Adipocyte (in vitro differentiated cells): Measurements from ENCODE around the gene IMMP2L.
"Not testable (repeated sequence)": the region's sequence is repeated elsewhere in the genome, so short reads cannot be mapped to it uniquely, and the experiment has no call there.

Experiments
- DNase-seq: peaks from one replicate; pipeline ENCODE4 v3.0.0-alpha.2; 2015; ENCODE audit warnings: low read depth
- H3K27me3 ChIP-seq: replicated peaks from 2 replicates; pipeline ENCODE4 v1.7.0; 2013; ENCODE audit warnings: mild to moderate bottlenecking, low read length, moderate library complexity; ENCODE audit not compliant: control insufficient read depth, insufficient read depth
- H3K36me3 ChIP-seq: 2 replicates; pipeline ENCODE4 v1.7.0; 2013; ENCODE audit warnings: low read length, mild to moderate bottlenecking, moderate library complexity; ENCODE audit not compliant: control insufficient read depth, insufficient read depth, severe bottlenecking
- H3K4me1 ChIP-seq: 2 replicates; pipeline ENCODE4 v1.7.0; 2013; ENCODE audit warnings: mild to moderate bottlenecking, low read length, moderate library complexity; ENCODE audit not compliant: control insufficient read depth, insufficient read depth
- H3K4me3 ChIP-seq: 2 replicates; pipeline ENCODE4 v1.7.0; 2013; ENCODE audit warnings: mild to moderate bottlenecking, low read length, moderate library complexity
- H3K9ac ChIP-seq: 2 replicates; pipeline ENCODE4 v1.7.0; 2013; ENCODE audit warnings: mild to moderate bottlenecking, low read length, moderate library complexity
- H3K9me3 ChIP-seq: 2 replicates; pipeline ENCODE4 v1.7.0; 2013; ENCODE audit warnings: mild to moderate bottlenecking, low read length, moderate library complexity; ENCODE audit not compliant: control insufficient read depth

The IMMP2L gene

DNA sequence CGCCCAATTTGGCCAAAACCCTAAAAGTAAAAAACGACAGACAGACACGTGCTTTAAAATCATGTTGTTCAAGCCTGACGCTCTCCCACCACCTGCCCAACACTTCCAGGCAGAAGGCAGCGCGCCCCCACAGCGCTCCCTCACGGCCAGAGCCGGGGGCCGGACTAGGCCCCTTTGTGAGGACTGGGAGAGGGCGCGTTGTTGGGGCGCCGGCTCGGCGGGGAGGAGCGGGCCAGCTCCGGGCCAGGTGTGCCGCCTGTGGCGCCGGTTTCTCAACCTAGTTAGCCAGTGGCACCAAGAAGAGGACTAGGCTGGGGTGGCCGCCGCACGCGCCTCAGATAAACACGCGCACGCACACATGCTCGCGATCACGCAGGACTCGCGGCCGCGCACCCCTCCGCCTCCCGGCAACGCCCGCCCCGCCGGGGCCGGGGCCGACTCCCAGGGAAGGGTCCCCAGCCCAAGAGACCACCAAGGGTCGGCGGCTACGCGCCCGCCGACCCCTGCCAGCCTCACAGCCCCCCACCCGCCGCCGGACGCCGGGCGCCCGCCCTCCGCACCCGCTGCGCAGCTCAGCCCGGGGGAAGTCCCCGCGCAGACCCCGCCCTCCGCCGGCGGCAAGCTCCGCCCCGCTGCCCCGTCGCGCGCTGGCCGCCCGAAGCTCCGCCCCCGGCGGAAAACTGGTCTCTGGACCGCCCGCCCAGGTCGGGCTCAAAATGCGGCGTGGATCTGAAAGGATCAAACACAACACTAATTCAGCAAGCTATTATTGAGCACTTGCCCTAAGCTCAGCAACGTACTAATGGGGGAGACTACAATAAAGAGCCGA, at the start of gene IMMP2L:
Gene IMMP2L, minus strand, starts transcription at position 589 of the 829 bp plus-strand sequence.
- Histone ChIP-seq H3K27me3 (no peaks in the 10 kb centered on the region), H3K9ac (peak within 1 kb of the TSS; percentile 86), H3K9me3 (no peaks in the 10 kb centered on the region), H3K36me3 (no peaks in the 10 kb centered on the region), H3K4me1 (peaks cover 27% of the 10 kb centered on the region), H3K4me3 (peak within 1 kb of the TSS; percentile 85)
- DNase-seq: peak; percentile 90

GRCh38 chr7:111609483-111610254, 47.4 kb upstream of the IMMP2L start:
- not testable (repeated sequence) for H3K36me3 ChIP-seq, DNase-seq, H3K4me3 ChIP-seq, H3K9me3 ChIP-seq, H3K9ac ChIP-seq, H3K27me3 ChIP-seq, H3K4me1 ChIP-seq

DNA sequence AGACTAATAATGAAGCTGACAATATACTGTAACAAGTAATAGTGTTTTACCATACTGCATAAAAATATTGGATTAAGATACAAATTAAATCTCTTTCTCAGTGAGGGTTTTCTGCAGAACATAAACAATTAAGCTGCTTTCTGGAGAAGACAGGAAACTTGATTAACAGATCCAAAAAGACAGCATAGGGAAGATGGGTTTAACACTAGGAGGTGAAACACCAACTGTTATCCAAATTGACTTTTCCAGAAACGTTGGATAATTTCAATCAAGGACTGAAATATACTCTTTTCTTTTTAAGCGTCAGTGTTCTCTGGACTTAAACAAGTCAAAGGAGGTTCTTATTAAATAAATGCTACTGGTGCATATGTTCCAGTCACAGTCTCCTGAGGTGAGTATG, 45.3 kb upstream of the IMMP2L start:
- no peak overlapping the region for H3K4me3 ChIP-seq
- H3K36me3 ChIP-seq: no peaks in the 10 kb centered on the region
- H3K27me3 ChIP-seq: no peaks in the 10 kb centered on the region
- no peak overlapping the region for H3K9ac ChIP-seq
- H3K9me3 ChIP-seq: no peaks in the 10 kb centered on the region
- DNase-seq: no peak
- no peaks in the 10 kb centered on the region for H3K4me1 ChIP-seq

GRCh38 chr7:111605246-111605645, 43.0 kb upstream of the IMMP2L start:
- H3K4me3 ChIP-seq: no peak overlapping the region
- H3K9me3 ChIP-seq: no peaks in the 10 kb centered on the region
- H3K4me1 ChIP-seq: no peaks in the 10 kb centered on the region
- no peak for DNase-seq
- H3K9ac ChIP-seq: no peak overlapping the region
- H3K27me3 ChIP-seq: no peaks in the 10 kb centered on the region
- H3K36me3 ChIP-seq: no peaks in the 10 kb centered on the region

GRCh38 chr7:111600091-111600490, 37.8 kb upstream of the IMMP2L start:
- no peak overlapping the region for H3K9ac ChIP-seq
- no peaks in the 10 kb centered on the region for H3K36me3 ChIP-seq
- no peaks in the 10 kb centered on the region for H3K27me3 ChIP-seq
- no peak for DNase-seq
- no peak overlapping the region for H3K4me3 ChIP-seq
- H3K4me1 ChIP-seq: no peaks in the 10 kb centered on the region
- no peaks in the 10 kb centered on the region for H3K9me3 ChIP-seq

DNA sequence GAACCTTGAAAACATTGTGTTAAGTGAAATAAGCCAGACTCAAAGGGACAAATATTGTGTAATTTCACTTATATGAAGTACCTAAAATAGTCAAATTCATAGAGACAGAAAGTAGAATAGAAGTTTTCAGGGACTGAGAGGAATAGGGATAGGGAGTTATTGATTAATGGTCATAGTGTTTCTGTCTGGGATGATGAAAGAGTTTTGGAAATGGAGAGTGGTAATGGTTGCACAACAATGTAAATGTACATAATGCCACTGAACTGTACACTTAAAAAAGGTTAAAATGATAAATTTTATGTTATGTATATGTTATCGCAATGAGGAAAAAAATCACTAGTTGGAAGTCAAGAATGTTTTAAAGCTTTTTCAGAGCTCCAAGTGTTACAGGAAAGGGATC, 33.5 kb upstream of the IMMP2L start:
- DNase-seq: no peak
- no peaks in the 10 kb centered on the region for H3K27me3 ChIP-seq

DNA sequence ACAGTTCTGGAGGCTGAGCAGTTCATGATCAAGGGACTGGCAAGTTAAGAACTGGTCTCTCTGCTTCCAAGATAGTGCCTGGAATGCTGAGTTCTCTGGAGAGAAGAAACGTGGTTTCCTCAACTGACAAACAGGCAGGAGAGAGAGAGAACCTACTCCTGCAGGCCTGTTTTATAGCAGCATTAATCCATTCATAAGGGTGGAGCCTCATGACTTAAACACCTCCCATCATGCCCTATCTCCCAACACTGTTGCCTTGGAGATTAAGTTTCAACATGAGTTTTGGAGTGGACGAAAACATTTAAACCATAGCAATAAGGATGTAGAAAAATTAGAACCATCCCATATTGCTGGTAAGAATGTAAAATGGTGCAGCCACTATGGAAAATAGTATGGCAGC, 32.3 kb upstream of the IMMP2L start:
- DNase-seq: no peak
- H3K9ac ChIP-seq: no peak overlapping the region
- H3K9me3 ChIP-seq: no peaks in the 10 kb centered on the region
- H3K4me1 ChIP-seq: no peaks in the 10 kb centered on the region
- H3K36me3 ChIP-seq: no peaks in the 10 kb centered on the region
- no peak overlapping the region for H3K4me3 ChIP-seq
- no peaks in the 10 kb centered on the region for H3K27me3 ChIP-seq

More for the DNA sequence above, 33.5 kb upstream of the IMMP2L start:
- Histone ChIP-seq H3K4me1 (no peaks in the 10 kb centered on the region), H3K9ac (no peak overlapping the region), H3K4me3 (no peak overlapping the region), H3K36me3 (no peaks in the 10 kb centered on the region), H3K9me3 (no peaks in the 10 kb centered on the region)

DNA sequence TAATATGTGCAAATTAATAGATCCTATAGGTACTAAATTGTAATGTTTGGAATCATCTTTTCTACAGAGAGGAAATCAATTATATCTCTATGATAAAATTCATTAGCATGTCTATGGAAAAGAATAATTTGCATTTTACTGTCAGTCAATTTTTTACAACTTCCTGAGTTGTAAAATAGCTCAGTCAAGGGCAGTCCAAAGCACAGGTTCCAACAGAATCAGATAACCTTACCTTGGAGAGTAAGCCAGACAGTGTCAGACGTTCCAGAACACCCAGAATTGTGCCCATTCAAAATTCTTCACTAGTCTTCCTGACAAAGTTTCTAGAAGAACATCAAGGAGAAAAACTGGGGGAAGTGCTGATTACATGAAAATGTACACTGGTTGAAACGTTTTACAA, 31.1 kb upstream of the IMMP2L start:
- Histone ChIP-seq H3K4me1 (peaks cover 1% of the 10 kb centered on the region), H3K9me3 (no peaks in the 10 kb centered on the region), H3K4me3 (no peak overlapping the region), H3K9ac (no peak overlapping the region), H3K27me3 (no peaks in the 10 kb centered on the region), H3K36me3 (no peaks in the 10 kb centered on the region)
- no peak for DNase-seq

- peaks cover 14% of the 10 kb centered on the region for H3K4me1 ChIP-seq
- H3K9ac ChIP-seq: no peak overlapping the region
- no peaks in the 10 kb centered on the region for H3K9me3 ChIP-seq
- H3K4me3 ChIP-seq: no peak overlapping the region
- DNase-seq: peak; percentile 51
- no peaks in the 10 kb centered on the region for H3K36me3 ChIP-seq
- H3K27me3 ChIP-seq: no peaks in the 10 kb centered on the region
Observed at GRCh38 chr7:111588065-111588433, 25.8 kb upstream of the IMMP2L start.

DNA sequence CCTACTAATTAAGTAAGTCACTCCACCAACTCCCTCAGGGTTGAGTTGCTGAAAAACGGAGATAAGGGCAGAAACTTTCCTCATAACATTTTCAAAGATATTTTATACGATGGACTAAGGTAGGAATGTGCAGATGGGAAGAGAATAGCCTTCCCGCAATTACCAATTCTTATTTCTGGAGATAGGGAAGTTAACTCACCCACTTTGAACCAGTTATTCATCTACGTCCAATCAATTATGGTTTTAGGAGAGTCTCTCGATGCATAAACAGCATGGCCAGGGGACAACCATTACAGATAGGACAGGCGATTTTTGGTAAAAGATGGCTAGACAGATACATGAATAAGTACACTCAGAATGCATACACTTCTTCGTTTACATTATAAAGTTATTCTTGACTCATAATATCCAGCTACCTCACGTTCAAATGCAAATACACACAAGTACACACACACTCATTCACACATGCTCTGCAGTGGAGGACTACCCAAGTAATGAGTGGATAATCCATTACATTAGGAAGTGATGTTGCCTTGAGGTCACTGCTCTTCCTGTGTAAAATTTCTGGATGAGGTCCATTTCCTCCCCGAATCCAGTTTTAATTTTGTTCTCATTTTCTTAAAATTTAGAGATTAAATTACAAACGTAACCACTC, 25.2 kb upstream of the IMMP2L start:
- Histone ChIP-seq H3K9me3 (no peaks in the 10 kb centered on the region), H3K4me3 (no peak overlapping the region)
- DNase-seq: no peak

DNA sequence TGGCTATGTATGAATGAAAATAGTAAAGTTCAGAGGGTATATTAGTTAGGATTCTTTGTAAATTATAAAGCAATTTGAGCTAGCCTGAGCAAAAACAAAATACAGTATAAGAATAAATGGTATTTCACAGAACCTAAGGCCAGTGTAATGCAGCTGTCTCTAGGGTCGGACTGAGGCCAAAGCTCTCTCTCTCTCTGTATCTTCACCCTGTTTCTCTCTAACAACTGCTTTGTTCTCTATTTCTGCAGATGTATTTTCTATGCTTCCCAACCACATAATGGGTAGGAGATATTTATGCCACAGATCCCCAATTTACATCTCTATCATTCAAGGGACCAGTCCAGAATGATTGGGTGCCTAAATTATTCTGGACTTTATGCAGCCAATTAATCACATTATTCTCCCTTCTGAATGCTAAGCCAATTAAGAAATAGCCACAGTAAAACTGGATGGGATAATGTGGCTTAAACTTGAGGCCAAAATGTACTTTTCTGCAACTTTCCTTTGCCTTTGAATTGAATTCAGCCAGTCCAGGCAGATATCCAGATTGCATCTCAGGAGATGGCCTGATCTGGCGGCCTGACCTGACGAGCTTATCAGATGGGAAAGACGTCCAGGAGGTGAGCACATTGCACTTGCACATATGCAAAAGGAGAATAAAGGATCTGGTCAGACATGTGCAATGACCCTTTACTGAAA, 24.6 kb upstream of the IMMP2L start:
- no peak overlapping the region for H3K4me3 ChIP-seq
- no peak for DNase-seq
- no peaks in the 10 kb centered on the region for H3K9me3 ChIP-seq
- peaks cover 14% of the 10 kb centered on the region for H3K4me1 ChIP-seq
- H3K36me3 ChIP-seq: no peaks in the 10 kb centered on the region
- H3K27me3 ChIP-seq: no peaks in the 10 kb centered on the region
- H3K9ac ChIP-seq: no peak overlapping the region

More for the DNA sequence above, 25.2 kb upstream of the IMMP2L start:
- H3K4me1 ChIP-seq: peaks cover 14% of the 10 kb centered on the region
- H3K9ac ChIP-seq: no peak overlapping the region
- no peaks in the 10 kb centered on the region for H3K27me3 ChIP-seq
- H3K36me3 ChIP-seq: no peaks in the 10 kb centered on the region
